Common myeloid progenitor, CD34-positive (primary cell): Measurements from ENCODE around the gene IPCEF1.

Experiments used
- CTCF ChIA-PET: fragments of 350-600 bp; sonication (Branson Sonifier 250); formaldehyde crosslinking; loops from one replicate; lab custom pipeline; 2021; ENCODE audit warnings: antibody characterized with exemption; lab: Charles Lee
- POLR2A ChIA-PET: fragments of 350-600 bp; sonication (Branson Sonifier 250); formaldehyde crosslinking; loops from one replicate; lab custom pipeline; 2021; ENCODE audit warnings: antibody characterized with exemption; lab: Charles Lee
- DNase-seq, 3 donors: peaks; one replicate each; pipeline versions ENCODE4 v3.0.0 to v3.0.0-alpha.2; 2013
- H3K27ac ChIP-seq, 2 experiments: 1 replicate in 1 of 2; 2 replicates in 1 of 2; pipeline ENCODE4 v1.7.0; 2013; ENCODE audit warnings: inconsistent platforms in 2 of 2, low read length in 2 of 2, mild to moderate bottlenecking in 2 of 2, low read depth in 1 of 2, moderate library complexity in 1 of 2; ENCODE audit not compliant: severe bottlenecking in 2 of 2, insufficient read depth in 1 of 2, poor library complexity in 1 of 2
- H3K27me3 ChIP-seq, 5 experiments: replicated peaks in 2 of 5; 1 replicate in 3 of 5; 2 replicates in 2 of 5; pipeline versions ENCODE4 v1.6.1 to v1.7.0; 2013; ENCODE audit warnings: low read length in 4 of 5, mild to moderate bottlenecking in 2 of 5, moderate library complexity in 2 of 5, inconsistent platforms in 1 of 5; ENCODE audit not compliant: insufficient read depth in 5 of 5, control insufficient read depth in 4 of 5
- H3K36me3 ChIP-seq, 4 experiments: 1 replicate in 2 of 4; 2 replicates in 2 of 4; pipeline versions ENCODE4 v1.6.1 to v1.7.0; 2013; ENCODE audit warnings: low read length in 3 of 4, control low read depth in 1 of 4, mild to moderate bottlenecking in 1 of 4; ENCODE audit not compliant: control insufficient read depth in 4 of 4, insufficient read depth in 4 of 4
- H3K4me1 ChIP-seq, 4 experiments: 1 replicate in 3 of 4; 2 replicates in 1 of 4; pipeline versions ENCODE4 v1.6.1 to v1.7.1; 2013; ENCODE audit warnings: low read length in 3 of 4, mild to moderate bottlenecking in 3 of 4, control low read depth in 1 of 4, inconsistent platforms in 1 of 4, moderate library complexity in 1 of 4; ENCODE audit not compliant: control insufficient read depth in 4 of 4, insufficient read depth in 4 of 4; ENCODE audit errors: control extremely low read depth in 1 of 4
- H3K4me3 ChIP-seq, 7 experiments: 1 replicate in 4 of 7; 2 replicates in 3 of 7; pipeline versions ENCODE4 v1.5.1 to v1.7.0; 2013; ENCODE audit warnings: mild to moderate bottlenecking in 7 of 7, low read length in 6 of 7, moderate library complexity in 6 of 7, inconsistent platforms in 2 of 7, low read depth in 2 of 7, control low read depth in 1 of 7; ENCODE audit not compliant: insufficient read depth in 4 of 7, control insufficient read depth in 1 of 7; ENCODE audit errors: extremely low read depth in 1 of 7
- H3K9me3 ChIP-seq, 5 experiments: 1 replicate in 4 of 5; 2 replicates in 1 of 5; pipeline versions ENCODE4 v1.6.1 to v1.7.1; 2013; ENCODE audit warnings: low read length in 4 of 5, mild to moderate bottlenecking in 2 of 5, inconsistent platforms in 1 of 5, low read depth in 1 of 5, moderate library complexity in 1 of 5; ENCODE audit not compliant: control insufficient read depth in 4 of 5, insufficient read depth in 2 of 5; ENCODE audit errors: control extremely low read depth in 1 of 5
- WGBS: methylation state at CpG from one replicate; pipeline ENCODE4 v1.1.5; 2013; ENCODE audit not compliant: insufficient coverage; 5-methylcytosine and 5-hydroxymethylcytosine counted together

IPCEF1 gene

GRCh38 chr6:154301839-154302752 lies 54.5 kb downstream of the IPCEF1 start:
- peak; percentile 94 to 99 (median 99) for DNase-seq
- CTCF ChIA-PET: interaction anchor here (1.0 to 1.4 kb wide), 3 partner anchors 35 to 144 kb away, joined by 3 to 4 read pairs (median 3); no protein-coding TSS in a partner anchor

GRCh38 chr6:154301086-154301625 lies 55.4 kb downstream of the IPCEF1 start:
- ChIA-PET POLR2A (no interaction called here), CTCF (interaction anchor here (1.4 kb wide), 1 partner anchor 16 kb away, joined by 4 read pairs; no protein-coding TSS in a partner anchor)
- Histone ChIP-seq H3K4me1 (peaks cover 15 to 47% (median 24%) of the 10 kb centered on the region in 4 experiments), H3K4me3 (no peak overlapping the region), H3K27ac (no peak overlapping the region), H3K27me3 (no peaks in the 10 kb centered on the region), H3K9me3 (no peaks in the 10 kb centered on the region), H3K36me3 (no peaks in the 10 kb centered on the region)
- 100% methylated on average over 1 of the region's 7 CpGs for WGBS
- DNase-seq: no peak

More at GRCh38 chr6:154301839-154302752, 54.5 kb downstream of the IPCEF1 start:
- Histone ChIP-seq H3K27ac (no peak overlapping the region), H3K36me3 (no peaks in the 10 kb centered on the region), H3K4me1 (peaks cover 15 to 47% (median 24%) of the 10 kb centered on the region in 4 experiments), H3K9me3 (no peaks in the 10 kb centered on the region), H3K4me3 (peak overlapping the region in 2 of 7 experiments; percentile 4 to 50), H3K27me3 (no peaks in the 10 kb centered on the region)
- POLR2A ChIA-PET: no interaction called here
- WGBS: 45% methylated on average over 9 of the region's 10 CpGs

- peaks cover 15 to 40% (median 23%) of the 10 kb centered on the region in 4 experiments for H3K4me1 ChIP-seq
- no peak overlapping the region for H3K27ac ChIP-seq
- WGBS: 100% methylated on average over 1 of the region's 3 CpGs
- ChIA-PET CTCF (no interaction called here), POLR2A (no interaction called here)
- no peaks in the 10 kb centered on the region for H3K9me3 ChIP-seq
- DNase-seq: peak; percentile 20 to 78 (median 63)
- H3K4me3 ChIP-seq: no peak overlapping the region
- H3K36me3 ChIP-seq: no peaks in the 10 kb centered on the region
- H3K27me3 ChIP-seq: no peaks in the 10 kb centered on the region
These were observed 58.3 kb downstream of the IPCEF1 start for GRCh38 chr6:154298297-154298696.

- no peak for DNase-seq
- H3K27me3 ChIP-seq: no peaks in the 10 kb centered on the region
- no peak overlapping the region for H3K4me3 ChIP-seq
- peaks cover 15 to 38% (median 22%) of the 10 kb centered on the region in 4 experiments for H3K4me1 ChIP-seq
- no peak overlapping the region for H3K27ac ChIP-seq
- no peaks in the 10 kb centered on the region for H3K9me3 ChIP-seq
- no peaks in the 10 kb centered on the region for H3K36me3 ChIP-seq
- WGBS: 93% methylated on average over 3 of the region's 3 CpGs
- ChIA-PET CTCF (interaction anchor here (0.8 kb wide), 1 partner anchor 72 kb away, joined by 3 read pairs; no protein-coding TSS in a partner anchor), POLR2A (interaction anchor here (0.5 kb wide), 1 partner anchor 33 kb away, joined by 3 read pairs; no protein-coding TSS in a partner anchor)
These were observed 58.9 kb downstream of the IPCEF1 start for GRCh38 chr6:154297721-154298120.

- Histone ChIP-seq H3K27me3 (no peaks in the 10 kb centered on the region), H3K27ac (no peak overlapping the region), H3K36me3 (no peaks in the 10 kb centered on the region), H3K4me1 (peaks cover 10 to 35% (median 17%) of the 10 kb centered on the region in 4 experiments), H3K4me3 (no peak overlapping the region), H3K9me3 (no peaks in the 10 kb centered on the region)
- WGBS: 93% methylated on average over 4 of the region's 4 CpGs
- no peak for DNase-seq
- POLR2A ChIA-PET: interaction anchor here (0.5 kb wide), 1 partner anchor 33 kb away, joined by 3 read pairs; no protein-coding TSS in a partner anchor
- CTCF ChIA-PET: interaction anchor here (0.8 kb wide), 1 partner anchor 73 kb away, joined by 3 read pairs; no protein-coding TSS in a partner anchor
These were observed 59.4 kb downstream of the IPCEF1 start for GRCh38 chr6:154297210-154297609.

- H3K4me3 ChIP-seq: no peak overlapping the region
- WGBS: 100% methylated on average over 1 of the region's 4 CpGs
- DNase-seq: no peak
- H3K36me3 ChIP-seq: no peaks in the 10 kb centered on the region
- H3K27ac ChIP-seq: no peak overlapping the region
- ChIA-PET POLR2A (no interaction called here), CTCF (no interaction called here)
- H3K4me1 ChIP-seq: peaks cover 0 to 20% (median 4%) of the 10 kb centered on the region in 4 experiments
- H3K9me3 ChIP-seq: no peaks in the 10 kb centered on the region
- H3K27me3 ChIP-seq: no peaks in the 10 kb centered on the region
These were observed 60.9 kb downstream of the IPCEF1 start for GRCh38 chr6:154295733-154296132.
